Peyer's patch (tissue), 4 donors: ENCODE measurements around the gene NSL1.

Experiments used
- POLR2A ChIP-seq, 2 donors: fragments of 450-650 bp; IDR thresholded peaks; one replicate each; pipeline ENCODE4 v1.5.1; 2017; ENCODE audit warnings: antibody characterized with exemption in 2 of 2, mild to moderate bottlenecking in 2 of 2, moderate library complexity in 2 of 2
- TF ChIP-seq, protein P1 (sequence below), 6 experiments: fragments of 450-650 bp in 4 of 6; fragments of 200-600 bp in 2 of 6; sonication (generic) in 1 of 6; IDR thresholded peaks; one replicate each; pipeline ENCODE4 v1.5.1; 2017 to 2019; ENCODE audit warnings: antibody characterized with exemption in 6 of 6, mild to moderate bottlenecking in 3 of 6, moderate library complexity in 1 of 6

DNA sequence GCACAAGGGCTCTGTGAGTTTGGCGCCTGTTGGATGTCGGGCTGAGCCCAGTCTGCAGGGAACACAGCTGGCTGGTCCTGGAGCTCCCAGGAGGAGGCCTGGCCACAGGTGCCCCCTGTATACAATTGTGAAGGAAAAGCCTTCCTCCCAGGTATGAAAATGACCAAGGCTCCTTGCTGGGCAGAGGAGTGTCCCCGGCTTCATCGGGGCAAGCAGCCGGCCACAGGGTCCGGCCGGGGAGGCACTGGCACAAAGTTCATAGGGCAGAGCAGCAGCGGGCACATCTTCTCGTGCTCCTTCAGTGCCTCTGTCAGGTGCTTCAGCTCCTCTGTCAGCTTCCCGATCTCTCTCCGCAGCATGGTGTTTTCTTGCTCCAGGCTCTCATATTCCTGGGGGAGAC is 105.0 kb downstream of the NSL1 start:
- TF ChIP-seq, protein P1, sequence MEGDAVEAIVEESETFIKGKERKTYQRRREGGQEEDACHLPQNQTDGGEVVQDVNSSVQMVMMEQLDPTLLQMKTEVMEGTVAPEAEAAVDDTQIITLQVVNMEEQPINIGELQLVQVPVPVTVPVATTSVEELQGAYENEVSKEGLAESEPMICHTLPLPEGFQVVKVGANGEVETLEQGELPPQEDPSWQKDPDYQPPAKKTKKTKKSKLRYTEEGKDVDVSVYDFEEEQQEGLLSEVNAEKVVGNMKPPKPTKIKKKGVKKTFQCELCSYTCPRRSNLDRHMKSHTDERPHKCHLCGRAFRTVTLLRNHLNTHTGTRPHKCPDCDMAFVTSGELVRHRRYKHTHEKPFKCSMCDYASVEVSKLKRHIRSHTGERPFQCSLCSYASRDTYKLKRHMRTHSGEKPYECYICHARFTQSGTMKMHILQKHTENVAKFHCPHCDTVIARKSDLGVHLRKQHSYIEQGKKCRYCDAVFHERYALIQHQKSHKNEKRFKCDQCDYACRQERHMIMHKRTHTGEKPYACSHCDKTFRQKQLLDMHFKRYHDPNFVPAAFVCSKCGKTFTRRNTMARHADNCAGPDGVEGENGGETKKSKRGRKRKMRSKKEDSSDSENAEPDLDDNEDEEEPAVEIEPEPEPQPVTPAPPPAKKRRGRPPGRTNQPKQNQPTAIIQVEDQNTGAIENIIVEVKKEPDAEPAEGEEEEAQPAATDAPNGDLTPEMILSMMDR (IDR thresholded peaks at IDR 0.05): no peak
- TF ChIP-seq POLR2A (IDR thresholded peaks at IDR 0.05): no peak
